Measurements from ENCODE around the gene CCBE1.

DNA sequence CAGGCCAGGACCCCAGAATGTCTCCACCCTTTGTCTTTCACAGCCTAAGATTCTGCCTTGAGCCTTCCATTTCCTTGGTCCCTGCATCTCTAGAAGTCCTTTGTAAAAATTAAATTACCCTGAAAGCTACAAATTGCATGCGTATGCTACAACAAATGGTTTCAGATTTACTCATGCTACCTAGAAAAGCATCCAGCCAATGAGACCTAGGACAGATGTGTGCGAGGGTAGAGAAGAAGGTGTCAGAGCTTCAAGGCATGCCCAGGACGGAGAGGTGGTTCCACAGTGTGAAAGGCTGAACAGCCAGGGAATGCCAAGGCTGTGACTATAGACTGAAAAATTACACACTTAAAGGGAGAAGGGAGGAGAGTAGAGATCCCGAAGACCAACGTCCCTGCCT lies 40.2 kb downstream of the CCBE1 start:
- TF ChIP-seq, protein P1, sequence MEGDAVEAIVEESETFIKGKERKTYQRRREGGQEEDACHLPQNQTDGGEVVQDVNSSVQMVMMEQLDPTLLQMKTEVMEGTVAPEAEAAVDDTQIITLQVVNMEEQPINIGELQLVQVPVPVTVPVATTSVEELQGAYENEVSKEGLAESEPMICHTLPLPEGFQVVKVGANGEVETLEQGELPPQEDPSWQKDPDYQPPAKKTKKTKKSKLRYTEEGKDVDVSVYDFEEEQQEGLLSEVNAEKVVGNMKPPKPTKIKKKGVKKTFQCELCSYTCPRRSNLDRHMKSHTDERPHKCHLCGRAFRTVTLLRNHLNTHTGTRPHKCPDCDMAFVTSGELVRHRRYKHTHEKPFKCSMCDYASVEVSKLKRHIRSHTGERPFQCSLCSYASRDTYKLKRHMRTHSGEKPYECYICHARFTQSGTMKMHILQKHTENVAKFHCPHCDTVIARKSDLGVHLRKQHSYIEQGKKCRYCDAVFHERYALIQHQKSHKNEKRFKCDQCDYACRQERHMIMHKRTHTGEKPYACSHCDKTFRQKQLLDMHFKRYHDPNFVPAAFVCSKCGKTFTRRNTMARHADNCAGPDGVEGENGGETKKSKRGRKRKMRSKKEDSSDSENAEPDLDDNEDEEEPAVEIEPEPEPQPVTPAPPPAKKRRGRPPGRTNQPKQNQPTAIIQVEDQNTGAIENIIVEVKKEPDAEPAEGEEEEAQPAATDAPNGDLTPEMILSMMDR (IDR thresholded peaks at IDR 0.05 in 2 of 3, conservative IDR thresholded peaks at IDR 0.05 in 1 of 3; ENCODE audit: insufficient read depth in 2 of 3, low read depth in 1 of 3, low read length in 3 of 3) = no peak
- no peak for TF ChIP-seq TEAD4 (IDR thresholded peaks at IDR 0.05; ENCODE audit: low read length)
- no peak for TF ChIP-seq TEAD4 (CRISPR knock-in tag; IDR thresholded peaks at IDR 0.05; ENCODE audit: borderline replicate concordance)
- TF ChIP-seq EP300 (IDR thresholded peaks at IDR 0.05; ENCODE audit: low read length) = no peak
- TF ChIP-seq CREM (IDR thresholded peaks at IDR 0.05; ENCODE audit: low read depth) = no peak
- no peak for TF ChIP-seq JUNB (CRISPR knock-in tag; conservative IDR thresholded peaks at IDR 0.05)
- TF ChIP-seq TAF1 (IDR thresholded peaks at IDR 0.05; ENCODE audit: control insufficient read depth, extremely low read depth, insufficient read depth, low read length, severe bottlenecking) = no peak
- no peak for TF ChIP-seq POLR2A (conservative IDR thresholded peaks at IDR 0.05)
- TF ChIP-seq, protein P2, sequence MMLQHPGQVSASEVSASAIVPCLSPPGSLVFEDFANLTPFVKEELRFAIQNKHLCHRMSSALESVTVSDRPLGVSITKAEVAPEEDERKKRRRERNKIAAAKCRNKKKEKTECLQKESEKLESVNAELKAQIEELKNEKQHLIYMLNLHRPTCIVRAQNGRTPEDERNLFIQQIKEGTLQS (IDR thresholded peaks at IDR 0.05) = no peak
- TF ChIP-seq, protein P2 (CRISPR knock-in tag; conservative IDR thresholded peaks at IDR 0.05) = no peak
- TF ChIP-seq, protein P3, sequence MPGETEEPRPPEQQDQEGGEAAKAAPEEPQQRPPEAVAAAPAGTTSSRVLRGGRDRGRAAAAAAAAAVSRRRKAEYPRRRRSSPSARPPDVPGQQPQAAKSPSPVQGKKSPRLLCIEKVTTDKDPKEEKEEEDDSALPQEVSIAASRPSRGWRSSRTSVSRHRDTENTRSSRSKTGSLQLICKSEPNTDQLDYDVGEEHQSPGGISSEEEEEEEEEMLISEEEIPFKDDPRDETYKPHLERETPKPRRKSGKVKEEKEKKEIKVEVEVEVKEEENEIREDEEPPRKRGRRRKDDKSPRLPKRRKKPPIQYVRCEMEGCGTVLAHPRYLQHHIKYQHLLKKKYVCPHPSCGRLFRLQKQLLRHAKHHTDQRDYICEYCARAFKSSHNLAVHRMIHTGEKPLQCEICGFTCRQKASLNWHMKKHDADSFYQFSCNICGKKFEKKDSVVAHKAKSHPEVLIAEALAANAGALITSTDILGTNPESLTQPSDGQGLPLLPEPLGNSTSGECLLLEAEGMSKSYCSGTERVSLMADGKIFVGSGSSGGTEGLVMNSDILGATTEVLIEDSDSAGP (CRISPR knock-in tag; IDR thresholded peaks at IDR 0.05) = no peak
- no peak for TF ChIP-seq HCFC1 (IDR thresholded peaks at IDR 0.05; ENCODE audit: low read depth, low read length)
- no peak for TF ChIP-seq ZNF780A (CRISPR knock-in tag; IDR thresholded peaks at IDR 0.05)
